GM21528 (cell line): ENCODE measurements around the gene KCNJ11.

Experiments
- ATAC-seq: cut with Tn5 transposase; IDR thresholded peaks from one replicate; pipeline ENCODE4 v1.9.1; 2021; ENCODE audit warnings: mild to moderate bottlenecking, moderate library complexity; ENCODE audit not compliant: unreplicated experiment, low FRiP score

KCNJ11 gene

GRCh38 chr11:17410606-17411379 is 22.3 kb upstream of the KCNJ11 start:
- no peak for ATAC-seq

- no peak for ATAC-seq
Observed at GRCh38 chr11:17408641-17409040, 20.2 kb upstream of the KCNJ11 start.

- ATAC-seq, result no peak
Observed at GRCh38 chr11:17408026-17408425, 19.6 kb upstream of the KCNJ11 start.

GRCh38 chr11:17407575-17407974 is 19.1 kb upstream of the KCNJ11 start:
- no peak for ATAC-seq

GRCh38 chr11:17406818-17407149 is 18.3 kb upstream of the KCNJ11 start:
- ATAC-seq, result no peak

- no peak for ATAC-seq
Observed at GRCh38 chr11:17406082-17406817, 17.8 kb upstream of the KCNJ11 start.

GRCh38 chr11:17405232-17406005 is 17.0 kb upstream of the KCNJ11 start:
- no peak for ATAC-seq

- no peak for ATAC-seq
Observed at GRCh38 chr11:17403980-17404759, 15.7 kb upstream of the KCNJ11 start.

- no peak for ATAC-seq
Observed at GRCh38 chr11:17402486-17402885, 14.0 kb upstream of the KCNJ11 start.

- no peak for ATAC-seq
Observed at GRCh38 chr11:17401841-17402240, 13.4 kb upstream of the KCNJ11 start.

GRCh38 chr11:17401316-17401715 is 12.9 kb upstream of the KCNJ11 start:
- ATAC-seq, result no peak

GRCh38 chr11:17400048-17400775 is 11.8 kb upstream of the KCNJ11 start:
- no peak for ATAC-seq

- ATAC-seq, result no peak
Observed at GRCh38 chr11:17399236-17399635, 10.8 kb upstream of the KCNJ11 start.

- no peak for ATAC-seq
Observed at GRCh38 chr11:17397311-17398002, 9.0 kb upstream of the KCNJ11 start.

GRCh38 chr11:17396598-17397310 is 8.3 kb upstream of the KCNJ11 start:
- no peak for ATAC-seq

- no peak for ATAC-seq
Observed at GRCh38 chr11:17395978-17396377, 7.5 kb upstream of the KCNJ11 start.

GRCh38 chr11:17395554-17395961 is 7.1 kb upstream of the KCNJ11 start:
- no peak for ATAC-seq

- ATAC-seq, result no peak
Observed at GRCh38 chr11:17394743-17395390, 6.4 kb upstream of the KCNJ11 start.
